HG03521 (cell line): ENCODE measurements around the gene AUTS2.

Experiments used
- ATAC-seq: cut with Tn5 transposase; IDR thresholded peaks from one replicate; pipeline ENCODE4 v1.9.1; 2021; ENCODE audit warnings: mild to moderate bottlenecking, moderate library complexity; ENCODE audit not compliant: unreplicated experiment

AUTS2 gene

GRCh38 chr7:70736715-70737460, 1138.6 kb downstream of the AUTS2 start:
- ATAC-seq: no peak

GRCh38 chr7:70738151-70738885, 1140.0 kb downstream of the AUTS2 start:
- ATAC-seq: no peak

- no peak for ATAC-seq
Observed at GRCh38 chr7:70739646-70740210, 1141.5 kb downstream of the AUTS2 start.

GRCh38 chr7:70741666-70742065, 1143.4 kb downstream of the AUTS2 start:
- no peak for ATAC-seq

GRCh38 chr7:70743531-70744325, 1145.5 kb downstream of the AUTS2 start:
- ATAC-seq: no peak

- ATAC-seq: no peak
Observed at GRCh38 chr7:70744492-70744891, 1146.2 kb downstream of the AUTS2 start.

GRCh38 chr7:70749831-70750230, 1151.6 kb downstream of the AUTS2 start:
- ATAC-seq: no peak

- no peak for ATAC-seq
Observed at GRCh38 chr7:70751895-70752294, 1153.6 kb downstream of the AUTS2 start.

GRCh38 chr7:70752794-70753241, 1154.5 kb downstream of the AUTS2 start:
- ATAC-seq: no peak

- ATAC-seq: no peak
Observed at GRCh38 chr7:70756789-70757188, 1158.5 kb downstream of the AUTS2 start.

- no peak for ATAC-seq
Observed at GRCh38 chr7:70758646-70759045, 1160.4 kb downstream of the AUTS2 start.

- ATAC-seq: no peak
Observed at GRCh38 chr7:70759674-70760073, 1161.4 kb downstream of the AUTS2 start.

- ATAC-seq: no peak
Observed at GRCh38 chr7:70761711-70762328, 1163.5 kb downstream of the AUTS2 start.

GRCh38 chr7:70762696-70763095, 1164.4 kb downstream of the AUTS2 start:
- ATAC-seq: no peak

- ATAC-seq: peak; percentile 80
Observed at GRCh38 chr7:70763961-70764691, 1165.9 kb downstream of the AUTS2 start.

- ATAC-seq: no peak
Observed at GRCh38 chr7:70764701-70765208, 1166.5 kb downstream of the AUTS2 start.

- ATAC-seq: no peak
Observed at GRCh38 chr7:70765651-70766050, 1167.4 kb downstream of the AUTS2 start.

- ATAC-seq: no peak
Observed at GRCh38 chr7:70766109-70766508, 1167.8 kb downstream of the AUTS2 start.

GRCh38 chr7:70766694-70767093, 1168.4 kb downstream of the AUTS2 start:
- ATAC-seq: no peak

GRCh38 chr7:70770154-70770553, 1171.9 kb downstream of the AUTS2 start:
- no peak for ATAC-seq
